Neural progenitor cell (in vitro differentiated cells): ENCODE results near the gene AGPAT1.

Experiments
- CTCF ChIP-seq: fragments of 200-600 bp; sonication (generic); IDR thresholded peaks from 2 replicates; pipeline ENCODE4 v1.5.1; 2017; ENCODE audit warnings: antibody characterized with exemption, mild to moderate bottlenecking
- EZH2 ChIP-seq: fragments of 200-600 bp; sonication (generic); IDR thresholded peaks from 2 replicates; pipeline ENCODE4 v1.6.1; 2017; ENCODE audit warnings: antibody characterized with exemption, mild to moderate bottlenecking, moderate library complexity

- TF ChIP-seq EZH2: no peak
- TF ChIP-seq CTCF: no peak
Measured at GRCh38 chr6:32204268-32204715, 28.4 kb upstream of the AGPAT1 start.
